22Rv1 (cell line): ENCODE data around the gene TET2.
A peak's percentile ranks its signal among the peaks of the same experiment; 100 is the strongest.

Source experiments
- H3K27ac ChIP-seq: fragments of 450-650 bp; 2 replicates; pipeline ENCODE4 v1.5.1; 2017
- ZFX ChIP-seq: fragments of 450-650 bp; IDR thresholded peaks from 2 replicates; pipeline ENCODE4 v1.6.1; 2017; ENCODE audit warnings: antibody characterized with exemption, borderline replicate concordance
- TF ChIP-seq, protein P1 (sequence below): fragments of 450-650 bp; IDR thresholded peaks from 2 replicates; pipeline ENCODE4 v1.5.1; 2017; ENCODE audit warnings: mild to moderate bottlenecking

Gene TET2

DNA sequence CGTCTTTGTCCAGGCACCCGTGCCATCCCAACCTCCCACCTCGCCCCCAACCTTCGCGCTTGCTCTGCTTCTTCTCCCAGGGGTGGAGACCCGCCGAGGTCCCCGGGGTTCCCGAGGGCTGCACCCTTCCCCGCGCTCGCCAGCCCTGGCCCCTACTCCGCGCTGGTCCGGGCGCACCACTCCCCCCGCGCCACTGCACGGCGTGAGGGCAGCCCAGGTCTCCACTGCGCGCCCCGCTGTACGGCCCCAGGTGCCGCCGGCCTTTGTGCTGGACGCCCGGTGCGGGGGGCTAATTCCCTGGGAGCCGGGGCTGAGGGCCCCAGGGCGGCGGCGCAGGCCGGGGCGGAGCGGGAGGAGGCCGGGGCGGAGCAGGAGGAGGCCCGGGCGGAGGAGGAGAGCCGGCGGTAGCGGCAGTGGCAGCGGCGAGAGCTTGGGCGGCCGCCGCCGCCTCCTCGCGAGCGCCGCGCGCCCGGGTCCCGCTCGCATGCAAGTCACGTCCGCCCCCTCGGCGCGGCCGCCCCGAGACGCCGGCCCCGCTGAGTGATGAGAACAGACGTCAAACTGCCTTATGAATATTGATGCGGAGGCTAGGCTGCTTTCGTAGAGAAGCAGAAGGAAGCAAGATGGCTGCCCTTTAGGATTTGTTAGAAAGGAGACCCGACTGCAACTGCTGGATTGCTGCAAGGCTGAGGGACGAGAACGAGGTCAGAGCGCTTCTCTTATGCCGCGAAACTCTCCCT, at the start of gene TET2:
TSS of gene TET2 (plus strand) at position 601 of the 740 bp plus-strand sequence. CDS start 87,067 bp downstream, outside the sequence.
- H3K27ac ChIP-seq, result peak within 1 kb of the TSS; percentile 78
- no peak for TF ChIP-seq ZFX
- TF ChIP-seq, protein P1, sequence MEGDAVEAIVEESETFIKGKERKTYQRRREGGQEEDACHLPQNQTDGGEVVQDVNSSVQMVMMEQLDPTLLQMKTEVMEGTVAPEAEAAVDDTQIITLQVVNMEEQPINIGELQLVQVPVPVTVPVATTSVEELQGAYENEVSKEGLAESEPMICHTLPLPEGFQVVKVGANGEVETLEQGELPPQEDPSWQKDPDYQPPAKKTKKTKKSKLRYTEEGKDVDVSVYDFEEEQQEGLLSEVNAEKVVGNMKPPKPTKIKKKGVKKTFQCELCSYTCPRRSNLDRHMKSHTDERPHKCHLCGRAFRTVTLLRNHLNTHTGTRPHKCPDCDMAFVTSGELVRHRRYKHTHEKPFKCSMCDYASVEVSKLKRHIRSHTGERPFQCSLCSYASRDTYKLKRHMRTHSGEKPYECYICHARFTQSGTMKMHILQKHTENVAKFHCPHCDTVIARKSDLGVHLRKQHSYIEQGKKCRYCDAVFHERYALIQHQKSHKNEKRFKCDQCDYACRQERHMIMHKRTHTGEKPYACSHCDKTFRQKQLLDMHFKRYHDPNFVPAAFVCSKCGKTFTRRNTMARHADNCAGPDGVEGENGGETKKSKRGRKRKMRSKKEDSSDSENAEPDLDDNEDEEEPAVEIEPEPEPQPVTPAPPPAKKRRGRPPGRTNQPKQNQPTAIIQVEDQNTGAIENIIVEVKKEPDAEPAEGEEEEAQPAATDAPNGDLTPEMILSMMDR, result no peak; the same call in 1 of the 2 replicates

DNA sequence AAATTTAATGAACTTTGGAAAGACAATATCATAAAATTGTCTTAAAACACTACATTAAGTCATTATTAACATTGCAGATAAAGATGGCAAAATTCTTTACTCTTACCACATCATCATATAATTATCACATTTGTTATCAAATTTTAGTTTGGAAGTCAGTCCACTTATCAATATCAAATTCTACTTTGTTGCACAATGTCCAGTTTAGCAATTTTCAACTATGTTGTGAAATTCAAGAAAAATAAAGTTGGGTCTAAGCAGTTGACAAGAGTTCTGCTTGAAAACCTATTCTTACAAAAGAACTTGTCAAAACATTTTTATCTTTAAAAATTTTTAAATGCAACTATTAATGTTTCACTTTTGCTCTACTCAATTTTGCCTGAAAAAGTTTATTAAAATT, 44.7 kb upstream of the TET2 start:
- H3K27ac ChIP-seq, result no peak overlapping the region
- TF ChIP-seq ZFX, result no peak
- TF ChIP-seq, protein P1, result no peak

DNA sequence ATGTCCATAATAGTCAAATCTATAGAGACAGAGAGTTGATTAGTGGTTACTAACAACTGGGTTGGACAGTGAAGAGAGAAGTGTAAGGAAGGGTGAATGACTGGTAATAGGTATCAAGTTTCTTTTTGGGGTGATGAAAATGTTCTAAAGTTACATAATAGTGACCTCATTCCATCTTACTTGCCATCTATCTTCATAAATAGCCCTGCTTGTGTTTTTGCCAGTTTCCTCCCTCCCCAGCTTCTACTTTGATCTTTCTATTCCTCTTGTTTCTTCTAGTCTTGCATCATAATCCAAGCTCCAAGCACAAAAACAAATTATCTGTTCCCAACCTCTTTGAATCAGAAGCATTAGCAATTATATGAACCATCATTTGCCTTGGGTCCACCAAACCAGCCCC, 40.2 kb upstream of the TET2 start:
- H3K27ac ChIP-seq, result no peak overlapping the region

DNA sequence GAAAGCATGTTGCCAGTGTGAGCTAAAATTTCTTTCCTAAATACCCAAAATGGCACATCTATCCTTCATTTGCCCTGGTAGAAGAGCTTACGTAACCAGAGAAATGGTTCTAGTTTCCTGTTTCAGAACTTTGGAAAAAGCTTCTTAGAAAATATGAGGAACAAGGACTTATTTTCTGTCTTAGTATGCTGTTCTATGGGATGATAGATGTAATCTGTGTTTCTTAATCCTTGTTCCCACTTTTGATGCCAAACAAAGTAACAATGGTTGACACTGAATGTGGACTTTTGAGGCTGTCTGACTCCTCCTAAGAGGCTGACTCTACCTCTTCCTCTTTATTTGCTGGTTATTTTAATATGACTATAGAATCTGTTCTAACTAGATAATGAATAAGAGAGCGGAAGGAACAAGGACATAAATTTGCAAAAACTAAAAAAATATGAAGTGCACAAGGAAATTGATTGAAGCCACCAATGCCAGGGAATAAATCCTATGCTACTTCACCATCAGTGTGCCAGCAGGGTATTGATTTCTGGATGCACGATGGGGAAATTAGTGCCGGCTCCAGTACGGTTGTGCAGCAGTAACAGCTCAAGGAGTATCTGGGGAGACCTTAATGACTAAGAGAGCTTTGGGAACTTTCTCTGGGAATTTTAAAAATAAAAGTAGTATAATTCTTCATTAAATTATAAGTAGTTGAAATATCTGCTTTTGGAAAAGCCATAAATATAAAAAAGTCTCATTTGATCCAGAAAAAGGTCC, 39.4 kb upstream of the TET2 start:
- TF ChIP-seq, protein P1, result no peak
- TF ChIP-seq ZFX, result no peak
- H3K27ac ChIP-seq, result no peak overlapping the region

More for the DNA sequence above, 40.2 kb upstream of the TET2 start:
- no peak for TF ChIP-seq ZFX
- TF ChIP-seq, protein P1, result no peak

DNA sequence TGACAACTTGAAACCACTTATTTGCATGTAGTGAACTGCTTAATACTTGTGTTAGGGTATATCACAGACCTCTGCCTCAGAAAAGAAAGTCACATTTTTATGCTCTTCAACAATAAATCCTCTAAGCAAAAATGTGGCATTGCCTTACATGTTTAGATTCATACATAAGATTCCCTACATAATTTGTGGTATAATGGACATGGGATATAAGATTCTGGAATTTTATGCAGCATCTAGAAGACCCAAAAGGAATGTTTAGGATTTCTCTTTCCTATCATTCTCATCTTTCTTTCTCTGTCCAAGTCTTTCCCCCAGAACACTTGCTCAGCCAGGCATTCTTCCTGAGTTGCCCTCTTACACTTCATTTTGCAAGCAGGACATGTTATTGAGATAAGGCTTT, 37.7 kb upstream of the TET2 start:
- H3K27ac ChIP-seq, result no peak overlapping the region
- TF ChIP-seq, protein P1, result no peak
- no peak for TF ChIP-seq ZFX

DNA sequence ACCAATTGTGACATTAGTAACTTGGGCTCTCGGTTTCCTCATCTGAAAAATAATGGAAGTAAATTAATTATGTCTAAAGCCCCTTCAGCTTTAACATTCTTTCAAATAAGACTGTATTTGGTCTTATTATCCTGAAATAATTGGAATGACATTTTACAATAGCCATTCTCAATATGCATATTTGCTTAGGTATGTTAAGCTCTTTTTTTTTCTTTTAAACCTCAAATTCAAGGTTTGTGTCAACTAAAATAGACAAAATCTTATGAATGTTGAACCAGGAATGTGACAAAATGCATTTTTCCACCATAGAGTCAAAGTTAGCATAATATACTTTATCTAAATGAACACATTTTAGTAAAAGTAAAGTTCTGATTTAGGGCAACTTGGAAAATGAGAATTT, 34.4 kb upstream of the TET2 start:
- TF ChIP-seq, protein P1, result no peak
- TF ChIP-seq ZFX, result no peak
- H3K27ac ChIP-seq, result no peak overlapping the region

DNA sequence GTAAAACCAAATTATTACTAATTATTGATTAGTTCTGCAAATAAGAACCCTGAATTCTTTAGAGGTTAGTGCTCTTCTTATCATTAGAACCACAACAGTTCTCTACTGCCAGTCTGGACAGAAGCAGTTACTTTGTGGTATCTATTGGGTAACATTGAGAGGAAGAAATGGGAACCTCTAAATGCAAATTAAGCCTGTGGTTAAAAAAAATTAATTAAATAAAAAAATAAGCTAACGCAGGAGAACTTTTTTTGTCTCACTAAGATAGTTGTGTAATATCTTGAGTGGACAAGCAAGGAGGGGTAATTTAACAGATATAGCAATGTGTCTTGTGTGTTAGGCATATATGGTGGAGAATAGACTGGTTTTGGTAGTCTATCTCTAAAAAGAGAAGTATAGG, 32.9 kb upstream of the TET2 start:
- TF ChIP-seq, protein P1, result no peak
- no peak for TF ChIP-seq ZFX
- no peak overlapping the region for H3K27ac ChIP-seq
